HEK293 (cell line): ENCODE results near the gene MTX2.

Source experiments
- CTCF ChIA-PET: fragments of 350-600 bp; formaldehyde crosslinking; extraction: SDS; loops from one replicate; lab custom pipeline; 2021; ENCODE audit warnings: antibody characterized with exemption; lab: Yijun Ruan, JAX
- POLR2A ChIA-PET: fragments of 300-600 bp; formaldehyde crosslinking; extraction: SDS; loops from one replicate; lab custom pipeline; 2020; ENCODE audit warnings: antibody characterized with exemption, inconsistent platforms; lab: Yijun Ruan, JAX
- H3K27ac ChIP-seq: fragments of 200-500 bp; sonication (Bioruptor generic); 2 replicates; pipeline ENCODE4 v1.5.1; 2014; ENCODE audit warnings: low read depth, low read length, control low read depth, inconsistent platforms; ENCODE audit errors: extremely low read depth
- H3K36me3 ChIP-seq, 2 experiments: fragments of 200-500 bp in 1 of 2; sonication (Bioruptor generic) in 1 of 2; 1 replicate in 1 of 2; 2 replicates in 1 of 2; pipeline ENCODE4 v1.5.1; 2014 to 2017; ENCODE audit warnings: inconsistent platforms in 2 of 2, low read length in 2 of 2; ENCODE audit not compliant: control insufficient read depth in 2 of 2, insufficient read depth in 1 of 2
- H3K4me1 ChIP-seq: fragments of 200-500 bp; sonication (Bioruptor generic); 2 replicates; pipeline ENCODE4 v1.5.1; 2014; ENCODE audit warnings: mild to moderate bottlenecking, low read length, inconsistent platforms; ENCODE audit not compliant: control insufficient read depth, insufficient read depth
- H3K4me3 ChIP-seq: 2 replicates; pipeline ENCODE4 v1.5.1; 2011; ENCODE audit warnings: low read depth, mild to moderate bottlenecking, control low read depth, low read length, moderate library complexity
- H3K9me3 ChIP-seq: fragments of 200-500 bp; sonication (Bioruptor generic); 2 replicates; pipeline ENCODE4 v1.5.1; 2014; ENCODE audit warnings: low read depth, low read length, inconsistent platforms; ENCODE audit not compliant: control insufficient read depth, insufficient read depth
- IKZF3 ChIP-seq: fragments of 450-650 bp; IDR thresholded peaks from 2 replicates; pipeline ENCODE4 v1.5.0; 2018; ENCODE audit warnings: missing biosample characterization, mild to moderate bottlenecking, missing genetic modification characterization, moderate library complexity
- MZF1 ChIP-seq: fragments of 450-650 bp; formaldehyde crosslinking; IDR thresholded peaks from 2 replicates; pipeline ENCODE4 v1.5.1; 2017; ENCODE audit warnings: missing biosample characterization, missing genetic modification characterization, borderline replicate concordance
- ZBTB1 ChIP-seq: fragments of 450-650 bp; formaldehyde crosslinking; IDR thresholded peaks from 2 replicates; pipeline ENCODE4 v1.5.1; 2016; ENCODE audit warnings: missing biosample characterization, missing genetic modification characterization
- ZBTB20 ChIP-seq: fragments of 450-650 bp; formaldehyde crosslinking; IDR thresholded peaks from 2 replicates; pipeline ENCODE4 v1.5.1; 2016; ENCODE audit warnings: missing biosample characterization, missing genetic modification characterization
- ZBTB7A ChIP-seq: fragments of 450-650 bp; formaldehyde crosslinking; IDR thresholded peaks from 2 replicates; pipeline ENCODE4 v1.5.1; 2016; ENCODE audit warnings: low read depth, missing biosample characterization, missing genetic modification characterization
- ZFHX2 ChIP-seq: fragments of 450-650 bp; formaldehyde crosslinking; conservative IDR thresholded peaks from 2 replicates; pipeline ENCODE4 v1.5.1; 2016; ENCODE audit warnings: missing biosample characterization, missing genetic modification characterization
- ZFP3 ChIP-seq: fragments of 450-650 bp; formaldehyde crosslinking; IDR thresholded peaks from 2 replicates; pipeline ENCODE4 v1.5.1; 2016; ENCODE audit warnings: low read depth, missing biosample characterization, missing genetic modification characterization
- ZNF174 ChIP-seq: fragments of 450-650 bp; formaldehyde crosslinking; IDR thresholded peaks from 2 replicates; pipeline ENCODE4 v1.5.0; 2017; ENCODE audit warnings: missing biosample characterization, mild to moderate bottlenecking, missing genetic modification characterization
- ZNF521 ChIP-seq: fragments of 450-650 bp; formaldehyde crosslinking; IDR thresholded peaks from 2 replicates; pipeline ENCODE4 v1.5.1; 2017; ENCODE audit warnings: missing biosample characterization, mild to moderate bottlenecking, missing genetic modification characterization
- ZNF530 ChIP-seq: fragments of 450-650 bp; formaldehyde crosslinking; IDR thresholded peaks from 2 replicates; pipeline ENCODE4 v1.5.1; 2016; ENCODE audit warnings: low read depth, missing biosample characterization, missing genetic modification characterization
- ZNF549 ChIP-seq: fragments of 450-650 bp; IDR thresholded peaks from 2 replicates; pipeline ENCODE4 v1.5.1; 2018; ENCODE audit warnings: missing biosample characterization, missing genetic modification characterization, mild to moderate bottlenecking, inconsistent platforms, moderate library complexity
- ZNF561 ChIP-seq: fragments of 450-650 bp; IDR thresholded peaks from 2 replicates; pipeline ENCODE4 v1.5.1; 2018; ENCODE audit warnings: missing biosample characterization, missing genetic modification characterization, borderline replicate concordance
- ZNF596 ChIP-seq: fragments of 450-650 bp; IDR thresholded peaks from 2 replicates; pipeline ENCODE4 v1.5.0; 2018; ENCODE audit warnings: missing biosample characterization, mild to moderate bottlenecking, missing genetic modification characterization, moderate library complexity
- ZNF600 ChIP-seq: fragments of 450-650 bp; formaldehyde crosslinking; IDR thresholded peaks from 2 replicates; pipeline ENCODE4 v1.5.1; 2016; ENCODE audit warnings: missing biosample characterization, missing genetic modification characterization
- ZNF624 ChIP-seq: fragments of 450-650 bp; formaldehyde crosslinking; IDR thresholded peaks from 2 replicates; pipeline ENCODE4 v1.5.1; 2017; ENCODE audit warnings: missing biosample characterization, missing genetic modification characterization
- ZNF830 ChIP-seq: fragments of 450-650 bp; IDR thresholded peaks from 2 replicates; pipeline ENCODE4 v1.5.0; 2018; ENCODE audit warnings: missing biosample characterization, missing genetic modification characterization, low read depth, mild to moderate bottlenecking, moderate library complexity
- TF ChIP-seq, protein P1 (sequence below): fragments of 450-650 bp; formaldehyde crosslinking; IDR thresholded peaks from 2 replicates; pipeline ENCODE4 v1.5.1; 2016; ENCODE audit warnings: missing biosample characterization, missing genetic modification characterization
- TF ChIP-seq, protein P2 (sequence below): fragments of 450-650 bp; IDR thresholded peaks from 2 replicates; pipeline ENCODE4 v1.5.1; 2018; ENCODE audit warnings: missing biosample characterization, mild to moderate bottlenecking, missing genetic modification characterization
- TF ChIP-seq, protein P3 (sequence below): fragments of 450-650 bp; formaldehyde crosslinking; optimal IDR thresholded peaks from 2 replicates; pipeline ENCODE3; 2016; ENCODE audit warnings: missing biosample characterization, mild to moderate bottlenecking, missing genetic modification characterization
- TF ChIP-seq, protein P4 (sequence below): fragments of 450-650 bp; formaldehyde crosslinking; IDR thresholded peaks from 2 replicates; pipeline ENCODE4 v1.5.1; 2016; ENCODE audit warnings: missing biosample characterization, missing genetic modification characterization

MTX2 gene

DNA sequence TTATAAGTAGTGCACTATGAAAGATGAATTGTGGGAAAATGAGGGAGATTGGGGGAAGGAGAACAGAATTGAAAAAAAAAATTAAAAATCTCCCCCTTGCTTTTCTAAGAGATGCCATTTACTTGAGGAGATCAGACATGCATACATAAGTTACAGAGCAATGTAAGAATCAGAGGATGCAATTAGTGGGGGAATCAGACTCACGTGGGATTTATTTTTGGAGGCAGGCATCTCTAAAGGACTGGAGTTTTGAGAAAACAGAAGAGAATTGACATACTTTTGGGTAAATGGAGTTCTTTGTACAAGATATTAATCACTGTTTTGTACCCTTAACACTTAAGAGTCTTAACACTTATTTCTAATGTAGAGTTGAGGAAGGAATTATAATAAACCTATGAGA lies 52.7 kb downstream of the MTX2 start:
- CTCF ChIA-PET: interaction anchor here (1.3 kb wide), 1 partner anchor 182 kb away, joined by 4 read pairs; no protein-coding TSS in a partner anchor
- Histone ChIP-seq H3K36me3 (no peaks in the 10 kb centered on the region; a peak in 1 of 3 replicates), H3K4me1 (no peaks in the 10 kb centered on the region)
- POLR2A ChIA-PET: no interaction called here
- TF ChIP-seq ZNF521: no peak
- TF ChIP-seq, protein P1, sequence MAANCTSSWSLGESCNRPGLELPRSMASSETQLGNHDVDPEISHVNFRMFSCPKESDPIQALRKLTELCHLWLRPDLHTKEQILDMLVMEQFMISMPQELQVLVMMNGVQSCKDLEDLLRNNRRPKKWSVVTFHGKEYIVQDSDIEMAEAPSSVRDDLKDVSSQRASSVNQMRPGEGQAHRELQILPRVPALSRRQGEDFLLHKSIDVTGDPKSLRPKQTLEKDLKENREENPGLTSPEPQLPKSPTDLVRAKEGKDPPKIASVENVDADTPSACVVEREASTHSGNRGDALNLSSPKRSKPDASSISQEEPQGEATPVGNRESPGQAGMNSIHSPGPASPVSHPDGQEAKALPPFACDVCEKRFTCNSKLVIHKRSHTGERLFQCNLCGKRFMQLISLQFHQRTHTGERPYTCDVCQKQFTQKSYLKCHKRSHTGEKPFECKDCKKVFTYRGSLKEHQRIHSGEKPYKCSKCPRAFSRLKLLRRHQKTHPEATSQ: no peak
- no peak for TF ChIP-seq ZNF530 (tag by site-specific recombination)
- TF ChIP-seq ZFHX2 (tag by site-specific recombination): no peak
- TF ChIP-seq ZNF596: no peak
- TF ChIP-seq, protein P2, sequence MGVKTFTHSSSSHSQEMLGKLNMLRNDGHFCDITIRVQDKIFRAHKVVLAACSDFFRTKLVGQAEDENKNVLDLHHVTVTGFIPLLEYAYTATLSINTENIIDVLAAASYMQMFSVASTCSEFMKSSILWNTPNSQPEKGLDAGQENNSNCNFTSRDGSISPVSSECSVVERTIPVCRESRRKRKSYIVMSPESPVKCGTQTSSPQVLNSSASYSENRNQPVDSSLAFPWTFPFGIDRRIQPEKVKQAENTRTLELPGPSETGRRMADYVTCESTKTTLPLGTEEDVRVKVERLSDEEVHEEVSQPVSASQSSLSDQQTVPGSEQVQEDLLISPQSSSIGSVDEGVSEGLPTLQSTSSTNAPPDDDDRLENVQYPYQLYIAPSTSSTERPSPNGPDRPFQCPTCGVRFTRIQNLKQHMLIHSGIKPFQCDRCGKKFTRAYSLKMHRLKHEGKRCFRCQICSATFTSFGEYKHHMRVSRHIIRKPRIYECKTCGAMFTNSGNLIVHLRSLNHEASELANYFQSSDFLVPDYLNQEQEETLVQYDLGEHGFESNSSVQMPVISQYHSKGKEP (tag by site-specific recombination): no peak
- no peak for TF ChIP-seq IKZF3
- TF ChIP-seq, protein P3, sequence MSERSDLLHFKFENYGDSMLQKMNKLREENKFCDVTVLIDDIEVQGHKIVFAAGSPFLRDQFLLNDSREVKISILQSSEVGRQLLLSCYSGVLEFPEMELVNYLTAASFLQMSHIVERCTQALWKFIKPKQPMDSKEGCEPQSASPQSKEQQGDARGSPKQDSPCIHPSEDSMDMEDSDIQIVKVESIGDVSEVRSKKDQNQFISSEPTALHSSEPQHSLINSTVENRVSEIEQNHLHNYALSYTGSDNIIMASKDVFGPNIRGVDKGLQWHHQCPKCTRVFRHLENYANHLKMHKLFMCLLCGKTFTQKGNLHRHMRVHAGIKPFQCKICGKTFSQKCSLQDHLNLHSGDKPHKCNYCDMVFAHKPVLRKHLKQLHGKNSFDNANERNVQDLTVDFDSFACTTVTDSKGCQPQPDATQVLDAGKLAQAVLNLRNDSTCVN: no peak
- no peak for TF ChIP-seq ZFP3 (tag by site-specific recombination)
- no peak for TF ChIP-seq ZBTB20
- TF ChIP-seq, all 188 proteins: peak for 0
- H3K4me3 ChIP-seq: no peak overlapping the region
- H3K9me3 ChIP-seq: no peaks in the 10 kb centered on the region
- H3K27ac ChIP-seq: no peak overlapping the region

DNA sequence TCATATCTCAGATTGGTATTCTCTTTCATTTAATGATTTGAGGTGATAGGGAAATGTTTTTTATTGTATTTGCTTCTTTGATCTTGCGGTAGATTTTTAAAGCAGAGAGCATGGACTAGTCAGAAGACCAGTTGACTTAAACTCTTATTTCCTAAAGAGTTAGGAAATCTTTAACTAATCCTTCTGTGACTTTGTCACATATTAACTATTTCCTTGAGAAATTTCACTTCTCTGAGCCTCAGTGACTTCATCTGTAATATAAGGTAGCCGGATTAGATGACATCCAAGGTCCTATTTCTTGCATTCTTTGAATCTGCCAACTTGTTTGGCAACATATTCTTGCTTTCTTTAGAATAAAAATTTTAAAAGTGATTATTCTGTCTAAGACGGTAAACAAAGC lies 55.6 kb downstream of the MTX2 start:
- ChIA-PET CTCF (no interaction called here), POLR2A (no interaction called here)
- Histone ChIP-seq H3K9me3 (no peaks in the 10 kb centered on the region), H3K36me3 (peaks cover 3 to 4% of the 10 kb centered on the region in 2 experiments; a peak in 2 of 3 replicates), H3K4me1 (no peaks in the 10 kb centered on the region), H3K4me3 (no peak overlapping the region), H3K27ac (no peak overlapping the region)
- TF ChIP-seq ZBTB7A (tag by site-specific recombination): no peak
- no peak for TF ChIP-seq ZNF600
- no peak for TF ChIP-seq ZNF174 (tag by site-specific recombination)
- no peak for TF ChIP-seq MZF1 (tag by site-specific recombination)
- no peak for TF ChIP-seq ZNF549 (tag by site-specific recombination)
- no peak for TF ChIP-seq ZBTB1 (tag by site-specific recombination)
- no peak for TF ChIP-seq ZNF830 (tag by site-specific recombination)
- TF ChIP-seq, protein P4, sequence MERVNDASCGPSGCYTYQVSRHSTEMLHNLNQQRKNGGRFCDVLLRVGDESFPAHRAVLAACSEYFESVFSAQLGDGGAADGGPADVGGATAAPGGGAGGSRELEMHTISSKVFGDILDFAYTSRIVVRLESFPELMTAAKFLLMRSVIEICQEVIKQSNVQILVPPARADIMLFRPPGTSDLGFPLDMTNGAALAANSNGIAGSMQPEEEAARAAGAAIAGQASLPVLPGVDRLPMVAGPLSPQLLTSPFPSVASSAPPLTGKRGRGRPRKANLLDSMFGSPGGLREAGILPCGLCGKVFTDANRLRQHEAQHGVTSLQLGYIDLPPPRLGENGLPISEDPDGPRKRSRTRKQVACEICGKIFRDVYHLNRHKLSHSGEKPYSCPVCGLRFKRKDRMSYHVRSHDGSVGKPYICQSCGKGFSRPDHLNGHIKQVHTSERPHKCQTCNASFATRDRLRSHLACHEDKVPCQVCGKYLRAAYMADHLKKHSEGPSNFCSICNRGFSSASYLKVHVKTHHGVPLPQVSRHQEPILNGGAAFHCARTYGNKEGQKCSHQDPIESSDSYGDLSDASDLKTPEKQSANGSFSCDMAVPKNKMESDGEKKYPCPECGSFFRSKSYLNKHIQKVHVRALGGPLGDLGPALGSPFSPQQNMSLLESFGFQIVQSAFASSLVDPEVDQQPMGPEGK (tag by site-specific recombination): no peak
- TF ChIP-seq ZNF624 (tag by site-specific recombination): no peak
- TF ChIP-seq ZNF561 (tag by site-specific recombination): no peak
